ENCODE data around the gene EHHADH. TPM values are rescaled to one million over a fixed set of nuclear protein-coding genes. Genes with fewer than 3 reads are reported as not detected.

The EHHADH gene
- 2.2 to 4.1 TPM (median 3.3 TPM) in 5 replicates for total RNA-seq (2022; extraction: Qiagen RNA extraction)

GRCh38 chr3:185253645-185254410, at the start of gene EHHADH:
Gene EHHADH, minus strand, starts transcription at chr3:185254049. Its CDS starts 27 bp downstream, at chr3:185254022.

DNA sequence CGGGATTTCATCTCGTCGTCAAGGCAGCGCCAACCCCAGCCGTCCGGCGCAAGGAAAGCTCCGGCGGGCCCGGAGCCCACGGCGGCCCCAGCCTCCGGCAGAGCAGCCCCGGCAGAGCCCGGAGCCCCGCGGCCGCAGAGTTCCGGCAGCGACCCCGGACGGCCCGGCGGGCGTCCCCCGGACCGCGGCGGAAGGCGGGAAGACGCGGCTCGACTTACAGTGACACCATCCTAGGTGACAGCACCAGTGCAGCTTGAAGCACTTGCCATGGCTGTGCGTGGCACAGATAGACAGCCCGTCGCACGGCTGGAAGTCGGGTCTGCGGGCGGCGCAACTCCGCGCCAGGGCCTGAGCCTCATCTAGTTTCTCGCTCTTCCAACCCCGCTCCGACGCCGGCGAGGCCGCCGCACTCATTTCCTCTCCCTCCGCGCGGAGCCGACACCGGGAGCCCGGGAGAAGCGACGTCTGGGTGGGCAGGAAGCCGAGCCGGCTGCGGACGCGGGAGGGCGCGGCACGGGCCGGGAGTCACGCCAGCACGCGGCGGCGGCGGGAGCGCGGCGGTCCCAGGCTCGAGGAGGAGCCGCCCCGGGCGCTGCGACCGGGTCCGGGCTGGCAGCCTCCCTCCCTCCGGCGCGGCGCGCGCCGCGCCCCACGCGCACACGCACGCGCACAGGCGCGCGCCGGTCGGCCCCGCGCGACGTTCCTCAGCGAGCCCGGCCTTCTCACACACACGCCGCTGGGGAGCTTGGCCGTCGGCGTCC, 101.3 kb downstream of the EHHADH start, which contains the start of gene C3orf70:
Gene C3orf70, minus strand, starts transcription at position 651 of the 761 bp plus-strand sequence. Its CDS starts 237 bp downstream, at position 414.

Other genes with a start within 250 kb of the EHHADH start
- 0.07 to 0.16 TPM (median 0.13 TPM) in 5 replicates for gene C3orf70, start 101.0 kb downstream of the EHHADH start, total RNA-seq (2022; extraction: Qiagen RNA extraction)
- gene MAP3K13, start 109.1 kb upstream of the EHHADH start, total RNA-seq (2022; extraction: Qiagen RNA extraction), result 12.0 to 15.2 TPM (median 13.4 TPM) in 5 replicates
- 19.6 to 21.1 TPM (median 20.4 TPM) in 5 replicates for gene TMEM41A, start 245.0 kb upstream of the EHHADH start, total RNA-seq (2022; extraction: Qiagen RNA extraction)

All from A549 treated with dexamethasone at 1 μM for 4 hours (cell line).